Ishikawa (cell line): ENCODE results near the gene ZNF669.

ENCODE experiments used
- CEBPB ChIP-seq: IDR thresholded peaks from 2 replicates; pipeline ENCODE4 v1.6.1; 2012
- CREB1 ChIP-seq: IDR thresholded peaks from 2 replicates; pipeline ENCODE4 v1.6.1; 2012; ENCODE audit warnings: low read depth
- EGR1 ChIP-seq: IDR thresholded peaks from 2 replicates; pipeline ENCODE4 v1.6.1; 2012
- EP300 ChIP-seq: IDR thresholded peaks from 2 replicates; pipeline ENCODE4 v1.6.1; 2012; ENCODE audit warnings: borderline replicate concordance
- FOXM1 ChIP-seq: IDR thresholded peaks from 2 replicates; pipeline ENCODE4 v1.6.1; 2012; ENCODE audit warnings: low read depth, borderline replicate concordance
- MAX ChIP-seq: IDR thresholded peaks from 2 replicates; pipeline ENCODE4 v1.6.1; 2012
- NFIC ChIP-seq: IDR thresholded peaks from 2 replicates; pipeline ENCODE4 v1.6.1; 2012
- RAD21 ChIP-seq: IDR thresholded peaks from 2 replicates; pipeline ENCODE4 v1.6.1; 2012; ENCODE audit warnings: low read depth
- REST ChIP-seq: IDR thresholded peaks from 2 replicates; pipeline ENCODE4 v1.6.1; 2012; ENCODE audit warnings: low read depth, mild to moderate bottlenecking
- TAF1 ChIP-seq: IDR thresholded peaks from 2 replicates; pipeline ENCODE4 v1.6.1; 2012; ENCODE audit warnings: low read depth, mild to moderate bottlenecking
- TCF12 ChIP-seq: IDR thresholded peaks from 2 replicates; pipeline ENCODE4 v1.6.1; 2012; ENCODE audit warnings: low read depth
- TEAD4 ChIP-seq: IDR thresholded peaks from 2 replicates; pipeline ENCODE4 v1.6.1; 2012
- USF1 ChIP-seq: IDR thresholded peaks from 2 replicates; pipeline ENCODE4 v1.6.1; 2012
- YY1 ChIP-seq: IDR thresholded peaks from 2 replicates; pipeline ENCODE4 v1.6.1; 2012; ENCODE audit warnings: low read depth
- ZBTB7A ChIP-seq: IDR thresholded peaks from 2 replicates; pipeline ENCODE4 v1.6.1; 2012; ENCODE audit warnings: low read depth

Gene ZNF669

GRCh38 chr1:247131236-247131635 is 27.1 kb upstream of the ZNF669 start:
- TF ChIP-seq ZBTB7A, result no peak
- TF ChIP-seq FOXM1, result no peak
- TF ChIP-seq USF1, result no peak
- no peak for TF ChIP-seq CEBPB
- TF ChIP-seq TEAD4, result no peak

- TF ChIP-seq USF1 (no peak), EP300 (no peak), EGR1 (no peak), TCF12 (no peak), MAX (no peak), YY1 (no peak), NFIC (no peak), ZBTB7A (no peak), FOXM1 (no peak), REST (no peak), TEAD4 (no peak), CREB1 (no peak), CEBPB (no peak), TAF1 (no peak), RAD21 (no peak)
Measured at GRCh38 chr1:247121382-247121781, 17.2 kb upstream of the ZNF669 start.

- no peak for TF ChIP-seq ZBTB7A
- no peak for TF ChIP-seq USF1
- no peak for TF ChIP-seq YY1
- no peak for TF ChIP-seq TEAD4
- no peak for TF ChIP-seq MAX
- TF ChIP-seq RAD21, result no peak
- no peak for TF ChIP-seq EP300
- TF ChIP-seq REST, result no peak
- TF ChIP-seq EGR1, result no peak
- TF ChIP-seq CREB1, result no peak
- no peak for TF ChIP-seq TCF12
- no peak for TF ChIP-seq CEBPB
- TF ChIP-seq NFIC, result no peak
- TF ChIP-seq FOXM1, result no peak
- TF ChIP-seq TAF1, result no peak
Measured at GRCh38 chr1:247119600-247120407, 15.6 kb upstream of the ZNF669 start.

GRCh38 chr1:247118946-247119446 is 14.8 kb upstream of the ZNF669 start:
- TF ChIP-seq RAD21 (peak; percentile 64), TCF12 (no peak)

GRCh38 chr1:247115545-247115944 is 11.4 kb upstream of the ZNF669 start:
- no peak for TF ChIP-seq NFIC
- TF ChIP-seq EGR1, result no peak
- no peak for TF ChIP-seq TAF1
- no peak for TF ChIP-seq YY1
- TF ChIP-seq USF1, result no peak
- TF ChIP-seq FOXM1, result no peak
- TF ChIP-seq ZBTB7A, result no peak
- TF ChIP-seq RAD21, result no peak
- no peak for TF ChIP-seq CEBPB
- no peak for TF ChIP-seq REST
- TF ChIP-seq MAX, result no peak
- no peak for TF ChIP-seq EP300
